8988T (cell line): ENCODE measurements around the gene SEC23A.
"Not testable (repeated sequence)": the region's sequence is repeated elsewhere in the genome, so short reads cannot be mapped to it uniquely, and the experiment has no call there.

Experiments used
- DNase-seq: peaks from one replicate; pipeline ENCODE4 v3.0.0; 2011

Gene SEC23A

DNA sequence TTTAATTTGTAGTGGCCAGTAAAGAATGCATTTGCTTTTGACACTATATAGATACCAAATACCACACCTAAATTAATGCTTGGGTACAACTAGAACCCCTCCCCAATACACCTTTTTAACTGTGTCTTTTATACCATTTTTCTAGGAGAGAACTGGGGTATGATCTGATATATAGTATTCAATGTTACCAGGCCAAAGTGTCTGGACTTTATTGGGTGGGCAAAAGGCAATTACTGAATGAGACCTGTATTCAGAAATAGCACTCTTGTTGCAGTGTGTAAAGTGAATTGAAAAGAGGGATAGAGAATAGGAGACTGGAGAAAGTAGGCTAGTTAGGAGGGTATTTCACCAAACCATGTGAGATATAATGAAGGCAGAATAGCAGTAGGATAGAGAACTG, 74.4 kb downstream of the SEC23A start:
- DNase-seq: no peak

DNA sequence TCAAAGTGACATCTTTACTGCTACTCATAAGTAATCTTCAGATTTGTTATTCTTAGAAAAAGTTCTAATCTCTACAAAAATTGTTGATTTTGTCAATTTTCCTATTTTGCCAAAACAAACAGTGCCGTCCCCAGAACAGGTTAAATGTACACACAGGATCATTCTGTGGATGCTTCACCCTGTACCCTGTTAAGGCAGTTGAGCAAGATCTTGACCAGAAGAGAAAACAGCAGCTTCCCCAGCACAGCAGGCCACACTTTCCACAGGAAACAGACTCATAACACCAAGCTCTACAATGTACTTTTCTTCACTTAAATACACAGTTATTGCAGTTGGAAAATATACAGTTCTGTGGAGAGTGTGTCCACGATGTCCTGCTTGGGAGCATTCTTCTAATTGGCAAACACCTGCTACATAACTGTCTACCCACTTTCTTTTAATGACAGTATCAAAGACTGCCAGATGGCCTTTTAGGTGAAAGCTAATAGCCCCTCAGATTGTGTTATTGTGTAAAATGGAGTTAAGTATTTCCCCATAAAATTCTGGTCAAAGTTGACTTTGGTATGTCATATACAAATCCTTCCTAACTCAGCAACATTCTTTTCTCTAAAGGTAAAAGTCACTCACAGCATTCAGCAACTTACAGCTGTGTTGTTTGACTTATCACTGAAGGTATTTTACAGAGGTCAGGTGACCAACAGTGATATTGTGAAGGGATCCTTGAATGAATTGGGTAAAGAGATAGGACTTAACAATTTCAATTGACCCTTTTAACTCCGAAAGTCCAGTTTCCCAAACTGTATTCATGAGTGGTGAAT, 77.0 kb downstream of the SEC23A start:
- DNase-seq: no peak

DNA sequence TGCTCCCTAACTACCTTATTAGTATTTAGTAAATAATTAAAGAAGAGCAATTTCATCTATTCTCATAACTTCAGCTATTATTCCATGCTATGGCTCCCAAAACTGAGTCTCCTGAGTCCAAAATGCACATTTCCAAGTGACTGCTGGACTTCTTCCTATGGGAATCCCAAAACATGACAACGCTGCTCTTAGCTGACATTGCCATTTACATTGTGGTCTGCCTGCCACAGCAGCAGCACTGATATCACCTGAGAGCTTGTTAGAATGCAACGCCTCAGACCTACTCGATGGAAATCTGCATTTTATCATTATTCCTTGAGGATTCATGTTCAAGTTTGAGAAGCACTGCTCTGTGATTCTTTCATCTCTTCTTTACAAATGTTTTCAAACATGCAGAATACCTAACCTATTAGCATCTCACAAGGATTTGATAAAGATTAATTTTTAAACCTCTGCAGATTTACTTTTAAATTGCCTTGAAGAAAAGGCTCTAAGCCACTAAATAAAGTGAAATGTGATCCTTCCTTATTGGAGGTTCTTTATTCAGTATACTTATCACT, 77.7 kb downstream of the SEC23A start:
- no peak for DNase-seq

DNA sequence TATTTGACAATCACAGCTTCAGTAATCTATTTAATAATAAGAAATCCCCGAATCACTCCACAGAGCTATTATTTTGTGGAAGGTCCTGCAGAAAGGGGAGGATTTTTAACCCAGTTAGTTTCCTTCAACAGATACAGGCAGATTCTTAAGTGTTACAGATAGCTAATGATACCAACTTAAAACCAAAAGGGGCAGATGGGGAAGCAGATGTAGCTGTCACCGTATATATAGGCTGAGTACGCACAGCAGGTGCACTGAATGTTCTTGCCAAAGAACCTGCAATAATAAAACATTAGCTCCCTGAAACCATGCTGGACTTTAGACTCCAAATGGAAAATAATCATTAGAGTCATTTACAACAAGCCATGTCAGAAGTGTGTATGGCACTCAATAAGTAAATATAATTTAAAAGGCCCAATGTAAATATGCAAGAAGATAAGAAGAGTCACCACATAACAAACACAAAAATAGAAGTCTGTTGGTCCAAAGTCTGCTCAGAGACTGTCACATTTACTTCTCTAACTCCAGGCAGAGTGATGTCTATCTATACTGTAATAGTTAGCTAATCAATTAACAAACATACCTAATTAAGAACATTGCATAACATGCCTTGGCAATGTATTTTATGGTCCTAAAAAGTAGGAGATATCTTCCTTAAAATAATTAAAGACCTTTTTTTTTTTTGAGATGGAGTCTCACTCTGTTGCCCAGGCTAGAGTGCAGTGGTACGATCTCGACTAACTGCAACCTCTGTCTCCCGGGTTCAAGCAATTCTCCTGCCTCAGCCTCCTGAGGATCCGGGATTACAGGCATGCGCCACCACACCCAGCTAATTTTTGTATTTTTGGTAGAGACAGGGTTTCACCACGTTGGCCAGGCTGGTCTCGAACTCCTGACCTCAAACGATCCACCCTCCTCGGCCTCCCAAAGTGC, 78.8 kb downstream of the SEC23A start:
- no peak for DNase-seq

DNA sequence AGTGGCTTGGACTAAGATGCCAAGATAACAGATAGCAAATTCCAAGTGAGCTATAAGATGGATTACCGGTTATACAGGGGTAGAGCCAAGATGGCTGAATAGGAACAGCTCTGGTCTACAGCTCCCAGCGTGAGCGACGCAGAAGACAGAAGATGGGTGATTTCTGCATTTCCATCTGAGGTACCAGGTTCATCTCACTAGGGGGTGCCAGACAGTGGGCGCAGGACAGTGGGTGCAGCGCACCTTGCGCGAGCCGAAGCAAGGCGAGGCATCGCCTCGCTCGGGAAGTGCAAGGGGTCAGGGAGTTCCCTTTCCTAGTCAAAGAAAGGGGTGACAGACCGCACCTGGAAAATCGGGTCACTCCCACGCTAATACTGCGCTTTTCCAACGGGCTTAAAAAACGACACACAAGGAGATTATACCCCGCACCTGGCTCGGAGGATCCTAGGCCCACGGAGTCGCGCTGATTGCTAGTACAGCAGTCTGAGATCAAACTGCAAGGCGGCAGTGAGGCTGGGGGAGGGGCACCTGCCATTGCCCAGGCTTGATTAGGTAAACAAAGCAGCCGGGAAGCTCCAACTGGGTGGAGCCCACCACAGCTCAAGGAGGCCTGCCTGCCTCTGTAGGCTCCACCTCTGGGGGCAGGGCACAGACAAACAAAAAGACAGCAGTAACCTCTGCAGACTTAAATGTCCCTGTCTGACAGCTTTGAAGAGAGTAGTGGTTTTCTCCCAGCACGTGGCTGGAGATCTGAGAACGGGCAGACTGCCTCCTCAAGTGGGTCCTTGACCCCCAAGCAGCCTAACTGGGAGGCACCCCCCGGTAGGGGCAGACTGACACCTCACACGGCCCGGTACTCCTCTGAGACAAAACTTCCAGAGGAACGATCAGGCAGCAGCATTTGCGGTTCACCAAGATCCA, 85.7 kb downstream of the SEC23A start:
- DNase-seq: not testable (repeated sequence)

- no peak for DNase-seq
Observed at GRCh38 chr14:39016733-39017095, 86.3 kb downstream of the SEC23A start.

DNA sequence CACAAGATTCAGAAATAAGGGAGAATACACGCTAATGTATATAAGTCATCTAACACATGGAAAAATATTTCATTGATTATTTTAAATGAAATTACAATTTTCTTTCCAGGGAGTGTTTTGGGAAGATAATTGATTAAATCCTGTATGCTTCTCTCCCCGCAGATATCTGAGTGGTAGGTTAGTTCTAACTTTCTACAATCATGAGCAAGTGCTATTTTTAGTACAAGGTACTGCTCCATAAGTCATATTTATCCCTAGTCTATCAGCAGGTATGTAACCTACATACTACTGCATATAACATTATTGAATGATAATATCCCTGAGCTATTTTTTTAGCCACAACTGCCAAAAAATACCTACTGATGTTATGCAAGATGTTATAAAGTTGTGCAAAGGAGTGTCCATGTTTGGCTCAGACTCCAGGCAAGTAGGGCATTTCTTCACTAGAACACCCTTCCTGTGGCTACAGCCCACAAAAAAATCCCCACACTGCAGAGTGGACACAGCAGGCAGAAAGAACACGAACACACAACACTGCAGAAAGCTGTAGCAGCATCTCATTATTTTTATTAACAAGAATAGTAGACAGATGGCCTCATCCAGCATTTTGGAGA, 87.0 kb downstream of the SEC23A start:
- no peak for DNase-seq

DNA sequence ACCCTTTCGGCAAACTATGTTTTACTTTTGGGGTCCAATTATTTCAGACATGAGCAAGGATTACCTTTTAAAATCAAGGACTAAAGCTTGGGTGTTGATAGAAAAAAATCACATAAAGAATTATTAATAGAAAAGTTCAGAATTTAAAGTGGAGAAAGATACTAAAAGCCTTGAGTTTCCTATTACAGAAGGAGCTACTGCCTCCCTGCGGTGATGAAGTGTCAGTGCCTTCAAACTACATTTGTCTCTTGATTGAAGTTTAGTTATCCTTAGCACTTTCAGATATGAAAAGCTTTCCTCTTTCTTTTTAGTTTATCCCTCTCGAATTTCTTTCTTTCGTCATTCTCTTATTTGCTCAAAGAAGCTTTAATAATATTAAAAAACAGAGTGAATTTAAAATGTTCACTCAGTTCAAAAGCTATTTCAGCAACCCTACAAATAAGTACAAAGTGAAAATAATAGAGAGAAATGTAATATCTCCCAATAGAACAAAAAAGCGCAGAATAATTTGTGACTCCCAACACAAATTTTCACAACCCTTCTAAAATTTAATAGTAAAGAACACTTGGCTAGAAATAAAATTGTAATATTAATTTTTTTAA, 87.6 kb downstream of the SEC23A start:
- no peak for DNase-seq

- no peak for DNase-seq
Observed at GRCh38 chr14:39014460-39014859, 88.6 kb downstream of the SEC23A start.

GRCh38 chr14:39008965-39009364, 94.1 kb downstream of the SEC23A start:
- DNase-seq: not testable (repeated sequence)

GRCh38 chr14:39006721-39007410, 96.2 kb downstream of the SEC23A start:
- DNase-seq: no peak

DNA sequence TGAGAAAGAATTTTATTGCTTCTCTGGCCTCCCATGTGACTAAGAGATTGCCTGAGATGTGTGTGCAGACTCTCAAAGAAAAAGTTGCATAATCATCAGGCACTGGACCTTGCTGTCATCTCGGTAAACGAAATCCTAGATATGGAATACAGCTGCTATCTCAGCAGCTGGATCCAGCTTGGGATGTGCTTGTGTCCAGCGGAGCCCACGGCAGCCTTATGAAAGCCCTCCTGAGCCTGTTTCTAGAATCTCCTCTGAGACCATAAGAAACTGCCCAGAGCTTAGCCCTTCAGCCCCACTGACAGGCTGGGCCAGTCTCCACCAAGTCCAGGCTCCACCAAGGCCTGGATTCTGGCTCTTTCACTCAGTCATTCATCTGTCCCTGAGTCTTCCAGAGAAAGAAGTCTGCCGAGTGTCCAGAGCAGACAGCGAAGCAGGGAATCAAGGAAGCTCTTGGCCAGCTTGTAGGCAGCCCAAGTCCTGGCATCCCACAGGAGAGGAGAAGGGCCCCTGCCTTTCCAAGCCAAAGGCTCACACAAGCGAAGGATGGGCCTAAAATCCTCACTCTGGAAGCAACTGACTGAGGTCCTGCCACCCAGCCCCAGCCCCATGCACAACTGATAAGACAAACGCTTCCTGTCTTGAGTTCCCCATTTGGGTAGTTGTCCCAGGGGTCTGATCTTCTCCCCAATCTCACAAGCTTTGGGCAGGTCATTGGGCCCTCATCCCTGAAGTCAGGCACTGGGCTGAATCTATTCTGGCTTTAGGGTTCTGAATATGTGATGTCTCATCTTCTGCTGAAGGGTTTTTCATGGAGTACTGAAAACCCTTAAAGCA, 97.8 kb downstream of the SEC23A start:
- DNase-seq: no peak

DNA sequence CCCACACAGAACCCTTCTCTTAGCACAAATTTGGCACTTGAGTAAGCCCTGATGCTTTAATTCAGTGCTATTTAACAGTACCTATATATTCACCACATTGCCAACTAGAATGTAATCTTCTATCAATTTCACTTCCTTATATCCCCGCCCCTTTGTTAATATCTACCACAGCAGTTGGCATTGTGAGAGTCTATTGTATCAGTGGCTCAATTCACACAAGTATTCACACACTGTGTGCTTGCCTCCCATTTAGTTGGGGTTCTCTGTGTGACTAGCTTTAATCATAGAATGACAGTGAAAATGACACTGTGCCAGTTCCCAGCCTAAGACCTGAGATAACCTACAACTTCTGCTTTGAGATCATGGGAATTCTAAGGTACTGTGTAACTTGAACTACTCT, 103.1 kb downstream of the SEC23A start:
- DNase-seq: no peak

DNA sequence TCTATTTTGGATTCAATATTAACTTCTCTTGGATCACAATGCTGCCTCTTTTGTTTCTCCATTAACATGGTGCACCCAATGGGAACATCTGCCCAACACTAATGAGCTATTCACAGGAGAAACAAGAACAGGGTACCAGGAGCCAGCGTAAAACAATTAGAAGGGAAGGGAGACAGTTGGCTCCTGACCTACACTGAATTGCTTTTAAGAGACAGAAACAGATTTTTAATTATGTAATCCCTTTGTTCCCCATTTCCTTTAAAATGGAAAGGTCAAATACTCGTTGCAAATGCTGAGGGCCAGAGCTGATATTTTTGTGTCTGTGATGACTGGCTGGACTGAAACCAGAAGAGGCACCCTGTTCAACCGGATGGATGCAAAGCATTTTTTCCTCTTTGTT, 108.3 kb downstream of the SEC23A start:
- no peak for DNase-seq

GRCh38 chr14:38993981-38994380, 109.1 kb downstream of the SEC23A start:
- DNase-seq: no peak

- no peak for DNase-seq
Observed at GRCh38 chr14:38992067-38992844, 110.8 kb downstream of the SEC23A start.

GRCh38 chr14:38991299-38991698, 111.7 kb downstream of the SEC23A start:
- DNase-seq: no peak

- DNase-seq: no peak
Observed at GRCh38 chr14:38989922-38990546, 113.0 kb downstream of the SEC23A start.

GRCh38 chr14:38987781-38988180, 115.3 kb downstream of the SEC23A start:
- DNase-seq: no peak
